Fibroblast of lung (primary cell): ENCODE measurements around the gene QSOX2. TPM values are rescaled to one million over a fixed set of nuclear protein-coding genes. Genes with fewer than 3 reads are reported as not detected.
"Not testable (repeated sequence)": the region's sequence is repeated elsewhere in the genome, so short reads cannot be mapped to it uniquely, and the experiment has no call there.

ENCODE experiments used
- DNase-seq, 2 donors: peaks; one replicate each; pipeline versions ENCODE4 v3.0.0 to v3.0.0-alpha.2; 2010; ENCODE audit warnings: low read depth in 2 of 2
- H2AFZ ChIP-seq: 2 replicates; pipeline ENCODE4 v1.5.1; 2012; ENCODE audit warnings: low read length, control low read depth, inconsistent platforms
- H3K27ac ChIP-seq: 2 replicates; pipeline ENCODE4 v1.5.1; 2011; ENCODE audit warnings: low read length, control low read depth; ENCODE audit not compliant: insufficient read depth
- H3K27me3 ChIP-seq: 2 replicates; pipeline ENCODE4 v1.5.1; 2011; ENCODE audit warnings: mild to moderate bottlenecking, low read length; ENCODE audit not compliant: control insufficient read depth, insufficient read depth
- H3K36me3 ChIP-seq: 2 replicates; pipeline ENCODE4 v1.5.1; 2011; ENCODE audit warnings: low read length; ENCODE audit not compliant: control insufficient read depth, insufficient read depth
- H3K4me1 ChIP-seq: 2 replicates; pipeline ENCODE4 v1.5.1; 2011; ENCODE audit warnings: low read length; ENCODE audit not compliant: control insufficient read depth, insufficient read depth; ENCODE audit errors: extremely low read depth
- H3K4me2 ChIP-seq: 2 replicates; pipeline ENCODE4 v1.5.1; 2011; ENCODE audit warnings: low read length, control low read depth; ENCODE audit not compliant: insufficient read depth; ENCODE audit errors: extremely low read depth
- H3K4me3 ChIP-seq, 4 experiments: fragments of 200-600 bp in 1 of 4; sonication (generic) in 1 of 4; replicated peaks in 1 of 4; 2 replicates each; pipeline ENCODE4 v1.5.1; 2011 to 2016; ENCODE audit warnings: low read length in 4 of 4, low read depth in 3 of 4, mild to moderate bottlenecking in 3 of 4, control low read depth in 2 of 4, inconsistent platforms in 1 of 4, mixed read lengths in 1 of 4; ENCODE audit not compliant: insufficient read depth in 1 of 4; ENCODE audit errors: control extremely low read depth in 1 of 4
- H3K79me2 ChIP-seq: 2 replicates; pipeline ENCODE4 v1.5.1; 2012; ENCODE audit warnings: mild to moderate bottlenecking, low read length, inconsistent platforms; ENCODE audit not compliant: control insufficient read depth, insufficient read depth
- H3K9ac ChIP-seq: 2 replicates; pipeline ENCODE4 v1.5.1; 2011; ENCODE audit warnings: mild to moderate bottlenecking, low read length, control low read depth; ENCODE audit not compliant: insufficient read depth
- H3K9me3 ChIP-seq: 2 replicates; pipeline ENCODE4 v1.5.1; 2012; ENCODE audit warnings: low read depth, low read length; ENCODE audit not compliant: control insufficient read depth, insufficient read depth
- H4K20me1 ChIP-seq: 2 replicates; pipeline ENCODE4 v1.5.1; 2011; ENCODE audit warnings: low read length; ENCODE audit not compliant: control insufficient read depth, insufficient read depth; ENCODE audit errors: extremely low read depth
- EZH2 ChIP-seq: IDR thresholded peaks from 2 replicates; pipeline ENCODE4 v1.5.1; 2012; ENCODE audit warnings: low read length, control low read depth, mild to moderate bottlenecking; ENCODE audit errors: missing control alignments
- polyA plus RNA-seq, 2 donors: library from polyadenylated mRNA; depleted of rRNA in 1 of 2; stranded (reverse) in 1 of 2; unstranded in 1 of 2; fragments of >200 nt; gene quantifications; 2 replicates each; pipeline ENCODE4 v1.2.1, GENCODE V29; 2011 to 2012; ENCODE audit warnings: missing spikeins in 1 of 2
- total RNA-seq: library from RNA; depleted of rRNA; stranded (reverse); fragments of >200 nt; gene quantifications from 2 replicates; pipeline ENCODE4 v1.2.1, GENCODE V29; 2014
- TF ChIP-seq, protein P1 (sequence below), 2 donors: IDR thresholded peaks in 1 of 2; conservative IDR thresholded peaks in 1 of 2; 1 replicate in 1 of 2; 2 replicates in 1 of 2; pipeline ENCODE4 v1.5.1; 2011 to 2012; ENCODE audit warnings: low read length in 2 of 2, control low read depth in 1 of 2, inconsistent platforms in 1 of 2, low read depth in 1 of 2, mild to moderate bottlenecking in 1 of 2

Gene QSOX2
- total and polyA plus RNA-seq, 2 donors (not counting 1 experiment from before 2014, with no cell fraction given) = 7.8 to 13.2 TPM

- H3K36me3 ChIP-seq = peaks cover 2% of the 10 kb centered on the region
- H3K27ac ChIP-seq = no peak overlapping the region
- no peaks in the 10 kb centered on the region for H3K9me3 ChIP-seq
- H4K20me1 ChIP-seq = peaks cover 2% of the 10 kb centered on the region
- H3K79me2 ChIP-seq = peaks cover 19% of the 10 kb centered on the region
- no peak for DNase-seq
- no peak overlapping the region for H2AFZ ChIP-seq
- no peak overlapping the region for H3K4me3 ChIP-seq
- H3K4me1 ChIP-seq = no peaks in the 10 kb centered on the region
- no peak overlapping the region for H3K9ac ChIP-seq
- TF ChIP-seq, protein P1, sequence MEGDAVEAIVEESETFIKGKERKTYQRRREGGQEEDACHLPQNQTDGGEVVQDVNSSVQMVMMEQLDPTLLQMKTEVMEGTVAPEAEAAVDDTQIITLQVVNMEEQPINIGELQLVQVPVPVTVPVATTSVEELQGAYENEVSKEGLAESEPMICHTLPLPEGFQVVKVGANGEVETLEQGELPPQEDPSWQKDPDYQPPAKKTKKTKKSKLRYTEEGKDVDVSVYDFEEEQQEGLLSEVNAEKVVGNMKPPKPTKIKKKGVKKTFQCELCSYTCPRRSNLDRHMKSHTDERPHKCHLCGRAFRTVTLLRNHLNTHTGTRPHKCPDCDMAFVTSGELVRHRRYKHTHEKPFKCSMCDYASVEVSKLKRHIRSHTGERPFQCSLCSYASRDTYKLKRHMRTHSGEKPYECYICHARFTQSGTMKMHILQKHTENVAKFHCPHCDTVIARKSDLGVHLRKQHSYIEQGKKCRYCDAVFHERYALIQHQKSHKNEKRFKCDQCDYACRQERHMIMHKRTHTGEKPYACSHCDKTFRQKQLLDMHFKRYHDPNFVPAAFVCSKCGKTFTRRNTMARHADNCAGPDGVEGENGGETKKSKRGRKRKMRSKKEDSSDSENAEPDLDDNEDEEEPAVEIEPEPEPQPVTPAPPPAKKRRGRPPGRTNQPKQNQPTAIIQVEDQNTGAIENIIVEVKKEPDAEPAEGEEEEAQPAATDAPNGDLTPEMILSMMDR (conservative IDR thresholded peaks at IDR 0.05 in 1 of 2, IDR thresholded peaks at IDR 0.05 in 1 of 2; ENCODE audit: low read depth in 1 of 2, low read length in 2 of 2) = no peak
- TF ChIP-seq EZH2 = no peak
- H3K4me2 ChIP-seq = no peak overlapping the region
- no peaks in the 10 kb centered on the region for H3K27me3 ChIP-seq
Observed at GRCh38 chr9:136239135-136239982, 6.3 kb downstream of the QSOX2 start.

DNA sequence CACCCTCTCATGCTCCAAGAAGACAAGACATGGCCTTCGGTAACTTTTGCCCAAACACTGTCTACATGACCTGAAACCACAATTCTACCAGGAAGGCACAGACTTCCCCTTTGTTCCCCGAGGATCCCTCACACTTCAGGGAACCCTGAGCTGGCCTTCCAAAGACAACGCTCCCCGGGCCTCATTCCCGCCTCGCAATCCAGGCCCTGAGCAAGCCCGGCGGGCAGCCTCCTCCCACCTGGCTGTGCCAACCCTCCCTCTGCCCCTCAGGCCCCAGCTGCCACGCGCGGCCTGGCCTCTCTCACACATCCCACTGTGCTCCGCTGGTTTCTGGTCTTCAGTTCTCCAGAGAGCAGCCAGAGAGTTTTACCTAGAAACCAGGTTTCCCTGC, 7.3 kb downstream of the QSOX2 start:
- no peaks in the 10 kb centered on the region for H3K27me3 ChIP-seq
- H2AFZ ChIP-seq = no peak overlapping the region
- H3K27ac ChIP-seq = no peak overlapping the region
- TF ChIP-seq, protein P1 (conservative IDR thresholded peaks at IDR 0.05 in 1 of 2, IDR thresholded peaks at IDR 0.05 in 1 of 2; ENCODE audit: low read depth in 1 of 2, low read length in 2 of 2) = no peak
- TF ChIP-seq EZH2 = no peak
- peaks cover 15% of the 10 kb centered on the region for H3K79me2 ChIP-seq
- H3K4me1 ChIP-seq = no peaks in the 10 kb centered on the region
- H3K36me3 ChIP-seq = peaks cover 2% of the 10 kb centered on the region
- H3K4me2 ChIP-seq = no peak overlapping the region
- H3K9me3 ChIP-seq = no peaks in the 10 kb centered on the region
- no peak overlapping the region for H3K9ac ChIP-seq
- no peak for DNase-seq
- no peak overlapping the region for H3K4me3 ChIP-seq
- H4K20me1 ChIP-seq = peaks cover 2% of the 10 kb centered on the region

DNA sequence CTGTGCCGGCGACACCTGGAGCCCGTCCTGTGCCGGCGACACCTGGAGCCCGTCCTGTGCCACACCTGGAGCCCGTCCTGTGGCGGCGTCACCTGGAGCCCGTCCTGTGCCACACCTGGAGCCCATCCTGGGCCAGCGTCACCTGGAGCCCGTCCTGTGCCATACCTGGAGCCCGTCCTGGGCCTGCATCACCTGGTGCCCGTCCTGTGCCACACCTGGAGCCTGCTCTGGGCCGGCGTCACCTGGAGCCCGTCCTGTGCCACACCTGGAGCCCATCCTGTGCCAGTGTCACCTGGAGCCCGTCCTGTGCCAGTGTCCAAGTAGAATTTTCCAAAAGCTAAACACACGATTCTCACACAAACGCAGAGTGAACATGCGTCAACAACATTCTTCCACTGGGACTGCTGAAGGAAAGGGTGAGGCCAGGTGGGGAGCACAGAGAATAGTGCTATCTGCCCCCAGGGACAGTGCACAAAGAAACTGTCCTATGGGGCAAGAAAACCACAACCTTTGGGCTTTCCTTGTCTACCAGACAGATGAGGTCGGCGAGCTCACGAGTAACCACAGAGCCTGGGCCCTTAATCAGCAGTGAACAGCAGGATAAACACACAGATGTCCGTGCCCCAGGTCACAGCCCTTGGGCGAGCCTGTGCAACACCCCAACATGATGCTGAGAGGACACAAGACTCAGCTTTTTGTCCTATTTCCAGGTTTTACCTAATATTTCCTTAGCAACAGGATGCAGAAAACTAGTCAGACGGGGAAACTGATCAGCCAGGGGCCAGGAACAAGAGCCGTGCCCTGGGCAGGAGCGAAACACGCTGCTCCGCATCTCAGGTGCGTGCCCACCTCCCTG, 7.9 kb downstream of the QSOX2 start:
- H3K36me3 ChIP-seq = peaks cover 2% of the 10 kb centered on the region
- H3K27ac ChIP-seq = no peak overlapping the region
- H3K79me2 ChIP-seq = peaks cover 15% of the 10 kb centered on the region
- no peaks in the 10 kb centered on the region for H3K9me3 ChIP-seq
- peaks cover 2% of the 10 kb centered on the region for H4K20me1 ChIP-seq
- no peak overlapping the region for H3K4me3 ChIP-seq
- no peak overlapping the region for H3K4me2 ChIP-seq
- no peak overlapping the region for H2AFZ ChIP-seq
- no peak for DNase-seq
- no peaks in the 10 kb centered on the region for H3K4me1 ChIP-seq
- H3K27me3 ChIP-seq = no peaks in the 10 kb centered on the region
- no peak overlapping the region for H3K9ac ChIP-seq
- TF ChIP-seq, protein P1 (conservative IDR thresholded peaks at IDR 0.05 in 1 of 2, IDR thresholded peaks at IDR 0.05 in 1 of 2; ENCODE audit: low read depth in 1 of 2, low read length in 2 of 2) = no peak
- no peak for TF ChIP-seq EZH2

DNA sequence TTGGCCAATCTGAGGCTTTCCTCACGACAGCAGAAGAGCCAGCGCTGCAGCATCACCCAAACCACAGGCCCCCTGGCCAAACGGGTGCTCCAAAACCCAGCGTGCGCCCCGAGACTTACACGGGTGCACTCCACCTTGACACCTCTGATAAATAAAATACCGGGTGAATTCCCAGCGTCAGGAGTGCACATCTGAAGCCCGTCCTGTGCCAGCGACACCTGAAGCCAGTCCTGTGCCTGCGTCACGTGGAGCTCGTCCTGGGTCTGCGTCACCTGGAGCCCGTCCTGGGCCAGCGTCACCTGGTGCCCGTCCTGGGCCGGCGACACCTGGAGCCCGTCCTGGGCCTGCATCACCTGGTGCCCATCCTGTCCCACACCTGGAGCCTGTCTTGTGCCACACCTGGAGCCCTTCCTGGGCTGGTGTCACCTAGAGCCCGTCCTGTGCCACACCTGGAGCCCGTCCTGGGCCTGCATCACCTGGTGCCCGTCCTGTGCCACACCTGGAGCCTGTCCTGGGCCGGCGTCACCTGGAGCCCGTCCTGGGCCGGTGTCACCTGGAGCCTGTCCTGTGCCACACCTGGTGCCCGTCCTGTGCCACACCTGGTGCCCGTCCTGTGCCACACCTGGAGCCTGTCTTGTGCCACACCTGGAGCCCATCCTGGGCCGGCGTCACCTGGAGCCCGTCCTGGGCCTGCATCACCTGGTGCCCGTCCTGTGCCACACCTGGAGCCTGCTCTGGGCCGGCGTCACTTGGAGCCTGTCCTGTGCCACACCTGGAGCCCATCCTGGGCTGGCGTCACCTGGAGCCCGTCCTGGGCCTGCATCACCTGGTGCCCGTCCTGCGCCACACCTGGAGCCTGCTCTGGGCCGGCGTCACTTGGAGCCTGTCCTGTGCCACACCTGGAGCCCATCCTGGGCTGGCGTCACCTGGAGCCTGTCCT, 8.9 kb downstream of the QSOX2 start:
- not testable (repeated sequence) for H3K27ac ChIP-seq, H3K79me2 ChIP-seq, H4K20me1 ChIP-seq

More for the DNA sequence above, 8.9 kb downstream of the QSOX2 start:
- not testable (repeated sequence) for H3K27me3 ChIP-seq, H3K36me3 ChIP-seq, H2AFZ ChIP-seq, H3K4me1 ChIP-seq, H3K9ac ChIP-seq, H3K4me2 ChIP-seq, H3K9me3 ChIP-seq, DNase-seq, H3K4me3 ChIP-seq
